SU-DHL-6 (cell line): ENCODE results near the gene PLCB1.

ENCODE experiments used
- H2AFZ ChIP-seq: fragments of 200-600 bp; sonication (generic); 2 replicates; pipeline ENCODE4 v1.6.1; 2014; ENCODE audit warnings: low read depth, mild to moderate bottlenecking, moderate library complexity, mixed read lengths, antibody characterized with exemption, low read length; ENCODE audit not compliant: severe bottlenecking
- H3F3A ChIP-seq: fragments of 200-600 bp; shearing (Covaris generic); 2 replicates; pipeline ENCODE4 v1.6.0; 2016; ENCODE audit warnings: antibody characterized with exemption, mild to moderate bottlenecking; ENCODE audit not compliant: insufficient read depth
- H3K27ac ChIP-seq: fragments of 200-600 bp; sonication (generic); 2 replicates; pipeline ENCODE4 v1.5.1; 2016; ENCODE audit warnings: low read depth, mild to moderate bottlenecking, low read length, moderate library complexity, mixed read lengths
- H3K27me3 ChIP-seq: fragments of 200-600 bp; sonication (generic), shearing (Covaris generic); 2 replicates; pipeline ENCODE4 v1.6.0; 2014; ENCODE audit warnings: mild to moderate bottlenecking, low read length
- H3K36me3 ChIP-seq: fragments of 200-600 bp; sonication (generic); 2 replicates; pipeline ENCODE4 v1.6.1; 2014; ENCODE audit warnings: mild to moderate bottlenecking, low read length, mixed read lengths
- H3K4me2 ChIP-seq: fragments of 300-600, 200-600 bp; shearing (Covaris generic), sonication (generic); 2 replicates; pipeline ENCODE4 v1.6.0; 2014; ENCODE audit warnings: low read length, low read depth, mild to moderate bottlenecking; ENCODE audit not compliant: poor library complexity, severe bottlenecking
- H3K4me3 ChIP-seq: fragments of 200-600 bp; sonication (generic); 2 replicates; pipeline ENCODE4 v1.5.1; 2014; ENCODE audit warnings: antibody characterized with exemption, low read length, mild to moderate bottlenecking, mixed read lengths; ENCODE audit not compliant: insufficient read depth, poor library complexity, severe bottlenecking
- H3K79me2 ChIP-seq: fragments of 200-600 bp; sonication (generic); 2 replicates; pipeline ENCODE4 v1.6.1; 2014; ENCODE audit warnings: mild to moderate bottlenecking, low read length, moderate library complexity; ENCODE audit not compliant: insufficient read depth
- H3K9ac ChIP-seq: fragments of 200-600 bp; sonication (generic); 2 replicates; pipeline ENCODE4 v1.7.0; 2014; ENCODE audit warnings: mild to moderate bottlenecking, low read length
- H3K9me2 ChIP-seq: fragments of 200-600 bp; sonication (generic); replicated peaks from 2 replicates; pipeline ENCODE4 v1.6.1; 2014; ENCODE audit warnings: low read length; ENCODE audit not compliant: insufficient read depth
- H3K9me3 ChIP-seq: fragments of 200-600 bp; sonication (generic); 2 replicates; pipeline ENCODE4 v1.6.1; 2014; ENCODE audit warnings: low read length, mixed read lengths; ENCODE audit not compliant: insufficient read depth
- H4K20me1 ChIP-seq: fragments of 200-600 bp; sonication (generic); 2 replicates; pipeline ENCODE4 v1.6.1; 2014; ENCODE audit warnings: low read depth, mild to moderate bottlenecking, antibody characterized with exemption, low read length, moderate library complexity, mixed read lengths
- EZH2phosphoT487 ChIP-seq: fragments of 200-600 bp; sonication (generic), shearing (Covaris generic); conservative IDR thresholded peaks from 2 replicates; pipeline ENCODE4 v1.6.1; 2018; ENCODE audit warnings: mild to moderate bottlenecking, antibody characterized with exemption, low read length, moderate library complexity, mixed read lengths
- TF ChIP-seq, protein P1 (sequence below): fragments of 200-600 bp; sonication (generic); IDR thresholded peaks from one replicate; pipeline ENCODE4 v1.5.1; 2017; ENCODE audit warnings: antibody characterized with exemption, mild to moderate bottlenecking, low read length, moderate library complexity; ENCODE audit not compliant: insufficient read depth, poor library complexity, severe bottlenecking

Gene PLCB1

DNA sequence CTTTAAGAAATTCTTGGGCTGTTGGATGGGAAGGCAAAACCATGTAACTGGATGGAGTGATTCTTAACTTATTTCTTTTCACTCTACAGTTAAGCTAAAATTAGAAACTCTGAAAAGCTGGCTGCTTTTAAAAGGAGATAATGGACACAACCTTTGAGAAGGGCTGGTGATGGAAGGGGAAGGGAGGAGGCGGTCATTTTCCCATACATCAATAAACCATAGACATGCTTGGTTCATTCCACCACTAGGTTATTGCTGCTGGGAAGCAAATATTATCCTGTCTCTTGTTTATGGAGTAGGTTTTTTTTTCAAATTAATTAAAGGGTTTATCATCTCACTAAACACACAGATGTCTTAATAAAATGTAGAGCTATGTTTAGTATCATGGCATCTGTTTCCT lies 76.2 kb downstream of the PLCB1 start:
- Histone ChIP-seq H3K9me3 (no peaks in the 10 kb centered on the region), H2AFZ (no peak overlapping the region), H3K4me3 (no peak overlapping the region), H3K9me2 (no peaks in the 10 kb centered on the region), H4K20me1 (no peaks in the 10 kb centered on the region), H3K79me2 (no peaks in the 10 kb centered on the region), H3K27ac (no peak overlapping the region), H3K4me2 (no peak overlapping the region), H3K27me3 (no peaks in the 10 kb centered on the region), H3K9ac (no peak overlapping the region), H3K36me3 (no peaks in the 10 kb centered on the region), H3F3A (no peaks in the 10 kb centered on the region)
- no peak for TF ChIP-seq EZH2phosphoT487
- TF ChIP-seq, protein P1, sequence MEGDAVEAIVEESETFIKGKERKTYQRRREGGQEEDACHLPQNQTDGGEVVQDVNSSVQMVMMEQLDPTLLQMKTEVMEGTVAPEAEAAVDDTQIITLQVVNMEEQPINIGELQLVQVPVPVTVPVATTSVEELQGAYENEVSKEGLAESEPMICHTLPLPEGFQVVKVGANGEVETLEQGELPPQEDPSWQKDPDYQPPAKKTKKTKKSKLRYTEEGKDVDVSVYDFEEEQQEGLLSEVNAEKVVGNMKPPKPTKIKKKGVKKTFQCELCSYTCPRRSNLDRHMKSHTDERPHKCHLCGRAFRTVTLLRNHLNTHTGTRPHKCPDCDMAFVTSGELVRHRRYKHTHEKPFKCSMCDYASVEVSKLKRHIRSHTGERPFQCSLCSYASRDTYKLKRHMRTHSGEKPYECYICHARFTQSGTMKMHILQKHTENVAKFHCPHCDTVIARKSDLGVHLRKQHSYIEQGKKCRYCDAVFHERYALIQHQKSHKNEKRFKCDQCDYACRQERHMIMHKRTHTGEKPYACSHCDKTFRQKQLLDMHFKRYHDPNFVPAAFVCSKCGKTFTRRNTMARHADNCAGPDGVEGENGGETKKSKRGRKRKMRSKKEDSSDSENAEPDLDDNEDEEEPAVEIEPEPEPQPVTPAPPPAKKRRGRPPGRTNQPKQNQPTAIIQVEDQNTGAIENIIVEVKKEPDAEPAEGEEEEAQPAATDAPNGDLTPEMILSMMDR: no peak

- Histone ChIP-seq H3K79me2 (no peaks in the 10 kb centered on the region), H3K9me3 (no peaks in the 10 kb centered on the region), H3K36me3 (no peaks in the 10 kb centered on the region), H4K20me1 (no peaks in the 10 kb centered on the region), H3K9ac (no peak overlapping the region), H3K4me2 (no peak overlapping the region), H3K4me3 (no peak overlapping the region), H3K27ac (no peak overlapping the region), H3K9me2 (no peaks in the 10 kb centered on the region), H2AFZ (no peak overlapping the region), H3F3A (no peaks in the 10 kb centered on the region), H3K27me3 (no peaks in the 10 kb centered on the region)
- TF ChIP-seq EZH2phosphoT487: no peak
- TF ChIP-seq, protein P1: no peak
Measured at GRCh38 chr20:8209061-8209460, 77.0 kb downstream of the PLCB1 start.

DNA sequence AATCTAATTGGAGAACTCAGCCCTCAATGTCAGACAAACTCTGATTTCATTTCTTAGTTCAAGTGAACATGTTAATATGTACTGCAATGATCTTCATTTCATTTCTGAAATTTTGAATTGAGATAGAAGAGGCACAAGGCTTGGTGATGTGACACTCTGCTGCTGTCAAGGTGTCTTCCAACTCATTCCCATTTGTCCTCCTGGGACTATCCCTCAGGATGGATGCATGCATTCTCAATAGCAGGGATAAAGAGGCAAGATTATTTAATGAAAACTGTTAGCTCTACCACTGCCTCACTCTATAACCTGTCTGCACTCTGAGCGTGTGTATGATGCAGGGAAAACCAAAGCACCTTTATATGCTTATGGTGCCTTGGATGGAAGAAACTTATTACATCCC lies 78.7 kb downstream of the PLCB1 start:
- H3K79me2 ChIP-seq: no peaks in the 10 kb centered on the region
- H3K27me3 ChIP-seq: no peaks in the 10 kb centered on the region
- H3K9ac ChIP-seq: no peak overlapping the region
- H4K20me1 ChIP-seq: no peaks in the 10 kb centered on the region
- H3K9me3 ChIP-seq: no peaks in the 10 kb centered on the region
- no peaks in the 10 kb centered on the region for H3K9me2 ChIP-seq
- H2AFZ ChIP-seq: no peak overlapping the region
- no peaks in the 10 kb centered on the region for H3F3A ChIP-seq
- TF ChIP-seq EZH2phosphoT487: no peak
- TF ChIP-seq, protein P1: no peak
- H3K36me3 ChIP-seq: no peaks in the 10 kb centered on the region
- H3K27ac ChIP-seq: no peak overlapping the region
- no peak overlapping the region for H3K4me2 ChIP-seq
- H3K4me3 ChIP-seq: no peak overlapping the region
